GM18505 (cell line): Measurements from ENCODE around the gene ZNF420.
A peak's percentile ranks its signal among the peaks of the same experiment; 100 is the strongest.
"Not testable (repeated sequence)": the region's sequence is repeated elsewhere in the genome, so short reads cannot be mapped to it uniquely, and the experiment has no call there.

ENCODE experiments used
- ATAC-seq: cut with Tn5 transposase; IDR thresholded peaks from one replicate; pipeline ENCODE4 v1.9.1; 2021; ENCODE audit not compliant: unreplicated experiment
- POLR2A ChIP-seq: IDR thresholded peaks from 4 replicates; pipeline ENCODE4 v1.6.1; 2011; ENCODE audit warnings: borderline replicate concordance; ENCODE audit not compliant: insufficient read depth, insufficient read length; ENCODE audit errors: extremely low read depth

The ZNF420 gene

GRCh38 chr19:37077934-37078716, at the start of gene ZNF420:
TSS of gene ZNF420 (plus strand) at chr19:37078433. CDS start at chr19:37089119, 10,686 bp downstream.
- TF ChIP-seq POLR2A: peak; percentile 85
- ATAC-seq: peak; percentile 95

GRCh38 chr19:37045140-37045539, 33.1 kb upstream of the ZNF420 start:
- no peak for TF ChIP-seq POLR2A
- no peak for ATAC-seq

DNA sequence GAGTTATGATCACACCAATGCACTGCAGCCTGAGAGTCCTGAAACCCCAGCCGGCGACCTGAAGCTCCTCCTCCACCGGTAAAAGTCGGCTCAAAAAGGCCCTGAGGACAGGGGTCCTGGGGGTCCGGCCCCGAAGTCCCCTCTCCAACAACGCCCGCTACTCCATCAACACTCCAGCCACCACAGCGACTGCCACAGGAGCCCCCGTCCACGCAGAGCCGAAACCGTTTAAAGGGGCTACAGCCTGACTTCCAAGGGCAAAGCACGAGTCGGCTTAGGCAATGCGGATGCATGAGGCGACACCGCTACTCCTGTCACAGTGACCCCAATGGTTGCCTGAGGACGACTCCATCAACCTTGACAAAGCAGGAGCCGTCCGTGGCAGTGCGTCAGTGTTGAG, 22.9 kb upstream of the ZNF420 start:
- ATAC-seq: no peak
- TF ChIP-seq POLR2A: no peak

GRCh38 chr19:37056776-37057175, 21.5 kb upstream of the ZNF420 start:
- ATAC-seq: no peak
- no peak for TF ChIP-seq POLR2A

DNA sequence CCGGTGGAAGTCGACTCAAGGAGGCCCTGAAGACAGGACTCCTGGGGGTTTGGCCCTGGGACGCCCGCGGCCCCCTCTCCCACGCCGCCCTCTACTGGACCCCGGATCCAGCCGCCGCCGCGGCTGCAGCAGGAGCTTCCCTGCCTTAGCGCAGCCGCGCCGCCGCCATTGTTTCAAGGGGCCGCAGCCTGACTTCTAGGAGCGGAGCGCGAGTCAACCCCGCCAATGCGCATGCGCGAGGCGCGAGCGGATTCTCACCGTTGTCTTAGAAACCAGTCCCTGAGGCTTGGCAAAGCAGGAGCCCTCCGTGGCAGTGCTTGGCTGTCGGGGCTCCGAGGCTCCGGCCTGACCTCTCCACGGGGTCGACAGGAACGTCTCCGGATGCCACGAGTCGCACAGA, 19.1 kb upstream of the ZNF420 start:
- no peak for TF ChIP-seq POLR2A
- no peak for ATAC-seq

- not testable (repeated sequence) for ATAC-seq
These were observed 13.3 kb upstream of the ZNF420 start for GRCh38 chr19:37064886-37065285.

DNA sequence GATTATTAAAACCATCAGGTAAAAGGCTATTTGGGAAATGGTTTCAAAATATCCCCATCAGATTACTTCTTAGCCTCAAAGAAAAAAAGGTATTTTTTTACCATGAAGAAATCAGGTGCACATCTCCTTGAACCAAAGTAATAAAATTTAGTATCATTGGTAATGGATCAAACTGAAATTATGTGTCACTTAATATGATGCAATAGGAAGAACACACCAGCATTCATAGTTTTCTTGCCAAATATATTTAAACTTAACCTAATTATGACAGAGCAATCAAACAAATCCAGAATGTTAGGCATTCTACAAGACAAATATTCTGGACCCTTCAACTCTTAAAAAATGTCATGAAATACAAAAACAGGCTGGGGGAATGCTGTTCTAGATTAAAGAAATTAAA, 4.1 kb upstream of the ZNF420 start:
- TF ChIP-seq POLR2A: no peak
- ATAC-seq: no peak

DNA sequence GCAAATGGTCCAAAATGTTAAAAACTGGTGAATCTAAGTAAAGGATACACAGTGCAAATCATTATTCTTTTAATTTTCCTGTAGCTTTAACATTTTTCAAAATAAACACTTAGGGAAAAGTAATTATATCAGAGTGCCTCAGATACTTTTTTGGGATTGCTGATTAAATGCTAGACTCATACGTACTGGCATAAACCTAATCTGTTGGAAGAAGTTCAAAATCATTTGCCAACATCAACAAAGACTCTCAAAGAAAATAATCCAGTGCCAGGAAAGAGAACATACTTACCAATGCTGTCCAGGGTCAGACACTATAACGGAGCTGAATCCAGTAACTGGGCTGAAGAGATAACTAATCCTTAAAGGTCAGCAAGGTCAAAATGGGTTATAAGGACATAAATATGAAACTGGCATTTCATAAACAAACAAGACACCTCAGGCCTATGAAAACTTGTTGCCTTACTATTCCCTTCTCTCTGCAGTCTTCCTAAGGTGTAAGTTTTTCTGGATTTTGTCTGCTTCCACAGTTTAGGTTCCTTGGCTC, 3.3 kb upstream of the ZNF420 start:
- ATAC-seq: no peak
- no peak for TF ChIP-seq POLR2A

- ATAC-seq: not testable (repeated sequence)
These were observed 1.7 kb upstream of the ZNF420 start for GRCh38 chr19:37076524-37076923.

DNA sequence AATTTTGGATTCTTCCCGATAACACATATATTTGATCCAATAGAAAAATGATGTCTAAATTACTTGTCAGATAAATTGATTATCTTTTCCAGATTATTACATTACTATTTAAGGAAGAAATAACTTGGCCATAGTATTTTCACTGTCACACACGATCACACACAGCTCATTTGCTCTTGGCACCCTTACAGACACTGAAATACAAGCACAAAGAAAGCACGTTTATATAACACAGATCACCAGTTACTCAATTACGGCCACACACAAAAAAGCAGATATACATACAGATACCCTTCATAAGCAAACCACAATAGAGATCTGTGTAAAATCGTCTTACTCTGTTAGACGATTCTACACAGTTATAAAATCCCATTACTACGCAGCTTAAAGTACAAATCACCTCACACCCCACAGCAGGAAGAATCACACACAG, 716 bp upstream of the ZNF420 start:
- no peak for ATAC-seq
- TF ChIP-seq POLR2A: no peak

GRCh38 chr19:37078717-37079032, 442 bp downstream of the ZNF420 start:
- no peak for ATAC-seq
- no peak for TF ChIP-seq POLR2A

DNA sequence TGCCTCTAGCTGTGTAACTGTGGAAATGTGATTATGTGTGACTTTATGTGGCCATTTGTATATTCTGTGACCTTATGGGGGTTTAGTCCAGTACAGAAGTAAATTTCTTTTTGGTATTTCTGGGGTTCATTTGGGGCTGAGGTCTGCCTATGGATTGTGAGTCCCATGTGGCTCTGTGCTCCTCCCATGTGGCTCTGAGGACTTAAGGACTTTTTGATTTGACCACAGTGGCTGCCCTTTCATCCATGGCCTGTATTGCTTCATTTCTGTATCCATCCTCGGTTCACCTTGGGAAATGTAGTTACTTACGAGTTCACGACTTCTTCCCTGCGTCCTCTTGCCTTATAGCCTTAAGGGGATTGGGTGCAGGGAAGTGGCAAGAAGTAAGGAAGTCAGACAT, 1.0 kb downstream of the ZNF420 start:
- TF ChIP-seq POLR2A: no peak
- no peak for ATAC-seq

DNA sequence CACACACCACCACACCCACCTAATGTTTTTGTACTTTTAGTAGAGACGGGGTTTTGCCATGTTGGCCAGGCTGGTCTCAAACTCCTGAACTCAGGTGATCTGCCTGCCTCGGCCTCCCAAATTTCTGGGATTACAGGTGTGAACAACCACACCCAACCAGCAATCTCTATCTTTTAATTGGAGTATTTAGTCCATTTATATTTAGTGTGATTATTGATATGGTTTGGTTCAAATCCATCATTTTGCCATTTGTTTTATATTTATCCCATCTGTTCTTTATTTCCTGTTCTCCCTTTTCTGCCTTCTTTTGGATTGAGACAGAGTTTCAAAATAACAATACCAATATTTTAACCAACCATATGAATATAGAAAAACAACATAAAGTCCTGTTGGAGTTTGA, 4.1 kb downstream of the ZNF420 start:
- no peak for ATAC-seq
- TF ChIP-seq POLR2A: no peak

DNA sequence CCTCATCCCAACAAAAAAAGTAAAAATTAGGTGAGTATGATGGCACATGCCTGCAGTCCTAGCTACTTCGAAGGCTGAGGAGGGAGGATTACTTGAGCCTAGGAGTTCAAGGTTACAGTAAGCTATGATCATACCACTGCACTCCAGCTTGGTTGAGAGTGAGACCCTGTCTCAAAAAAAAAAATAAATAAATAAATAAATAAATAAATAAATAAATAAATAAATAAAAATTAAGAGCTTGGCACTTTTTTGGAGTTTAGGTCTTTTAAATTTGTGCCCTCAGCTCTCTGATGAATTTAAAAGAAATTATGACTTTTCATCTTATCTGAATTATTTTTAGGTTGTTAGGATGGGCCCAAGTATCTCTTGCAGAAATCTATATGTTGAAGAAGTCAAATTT, 8.9 kb downstream of the ZNF420 start:
- ATAC-seq: no peak
- no peak for TF ChIP-seq POLR2A

GRCh38 chr19:37095859-37096258, 17.6 kb downstream of the ZNF420 start:
- ATAC-seq: no peak
- TF ChIP-seq POLR2A: no peak
